Breast epithelium (tissue), 4 donors: ENCODE data around the gene BRINP2. TPM values are rescaled to one million over a fixed set of nuclear protein-coding genes. Genes with fewer than 3 reads are reported as not detected.

Experiments used
- DNase-seq, 2 donors: peaks; one replicate each; pipeline ENCODE4 v3.0.0-alpha.2; 2019; ENCODE audit warnings: low spot score in 2 of 2
- H3K27ac ChIP-seq, 2 donors: fragments of 200-600 bp; sonication (generic) in 1 of 2; one replicate each; pipeline ENCODE4 v1.5.1; 2016 to 2019; ENCODE audit warnings: mild to moderate bottlenecking in 1 of 2
- H3K27me3 ChIP-seq, 2 donors: fragments of 200-600 bp; sonication (generic) in 1 of 2; one replicate each; pipeline versions ENCODE4 v1.5.1 to v1.6.0; 2017 to 2019; ENCODE audit warnings: control low read depth in 1 of 2, mild to moderate bottlenecking in 1 of 2
- H3K36me3 ChIP-seq: fragments of 200-600 bp; one replicate; pipeline ENCODE4 v1.5.1; 2019
- H3K4me1 ChIP-seq, 2 donors: fragments of 200-600 bp; sonication (generic); one replicate each; pipeline ENCODE4 v1.5.1; 2016 to 2019; ENCODE audit warnings: control low read depth in 1 of 2
- H3K4me3 ChIP-seq, 3 donors: fragments of 200-600 bp; sonication (generic); 1 replicate in 2 of 3; 2 replicates in 1 of 3; pipeline ENCODE4 v1.5.1; 2016 to 2019; ENCODE audit warnings: mild to moderate bottlenecking in 3 of 3, moderate library complexity in 2 of 3
- H3K9me3 ChIP-seq, 2 donors: fragments of 200-600 bp; sonication (generic) in 1 of 2; one replicate each; pipeline ENCODE4 v1.5.1; 2016 to 2019; ENCODE audit warnings: control low read depth in 1 of 2
- POLR2A ChIP-seq: fragments of 450-650 bp; IDR thresholded peaks from one replicate; pipeline ENCODE4 v1.6.1; 2016; ENCODE audit warnings: antibody characterized with exemption, mild to moderate bottlenecking, moderate library complexity
- POLR2AphosphoS5 ChIP-seq, 3 donors: sonication (generic); formaldehyde crosslinking; IDR thresholded peaks; one replicate each; pipeline ENCODE4 v1.6.1; 2017; ENCODE audit warnings: antibody characterized with exemption in 3 of 3
- intact Hi-C: fragments of 100-400 bp; cut with DNase I; formaldehyde crosslinking; loops from one replicate; pipeline ENCODE4 v1.15.1; 2023; ENCODE audit warnings: low total_unique reads
- total RNA-seq, 3 donors: library from RNA; depleted of rRNA; stranded (reverse); fragments of >200 nt; gene quantifications; one replicate each; pipeline ENCODE4 v1.1.0, GENCODE V29; 2016
- TF ChIP-seq, protein P1 (sequence below), 3 donors: fragments of 450-650 bp; IDR thresholded peaks; one replicate each; pipeline ENCODE4 v1.5.1; 2016 to 2017; ENCODE audit warnings: antibody characterized with exemption in 3 of 3, mild to moderate bottlenecking in 3 of 3, moderate library complexity in 3 of 3

The BRINP2 gene
- total RNA-seq, 3 donors from 2014 or later = 0.48 to 2.9 (median 1.5) TPM

DNA sequence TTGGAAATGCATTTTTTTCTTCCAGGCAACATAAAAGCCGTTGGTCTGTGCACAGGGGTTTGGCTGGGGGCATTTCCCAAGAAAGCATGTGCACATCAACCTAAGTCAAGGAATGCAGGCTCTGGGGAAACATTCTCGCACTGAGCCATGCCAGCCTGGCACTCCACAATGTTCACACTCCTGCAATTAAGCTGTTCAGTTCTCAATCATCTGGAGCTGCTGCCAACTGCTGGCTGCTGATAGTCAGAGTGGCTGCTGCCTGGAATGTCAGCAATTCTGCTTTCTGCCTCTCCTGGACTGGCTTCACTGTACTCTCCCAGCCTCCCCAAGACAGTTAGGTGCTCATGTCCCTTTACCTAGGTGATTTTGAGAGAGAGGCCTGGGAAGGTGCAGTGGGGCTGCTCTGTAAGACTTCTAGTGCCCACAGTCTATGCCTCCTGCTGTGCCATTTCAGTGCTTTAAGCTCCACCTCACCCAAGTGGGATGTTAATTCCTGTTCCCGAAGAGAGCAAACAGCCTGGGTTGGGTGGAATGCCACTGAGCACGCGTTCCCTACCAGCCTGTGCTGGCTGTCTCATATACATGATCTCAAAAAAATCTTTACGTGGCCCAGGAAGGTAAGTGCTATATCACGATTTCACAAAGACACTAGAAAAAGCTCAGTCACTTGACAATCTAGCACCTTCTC is 131.7 kb downstream of the BRINP2 start:
- no peaks in the 10 kb centered on the region for H3K27me3 ChIP-seq
- intact Hi-C loops = no loop called here
- no peak overlapping the region for H3K4me3 ChIP-seq
- DNase-seq = no peak
- H3K9me3 ChIP-seq = no peaks in the 10 kb centered on the region
- TF ChIP-seq, protein P1, sequence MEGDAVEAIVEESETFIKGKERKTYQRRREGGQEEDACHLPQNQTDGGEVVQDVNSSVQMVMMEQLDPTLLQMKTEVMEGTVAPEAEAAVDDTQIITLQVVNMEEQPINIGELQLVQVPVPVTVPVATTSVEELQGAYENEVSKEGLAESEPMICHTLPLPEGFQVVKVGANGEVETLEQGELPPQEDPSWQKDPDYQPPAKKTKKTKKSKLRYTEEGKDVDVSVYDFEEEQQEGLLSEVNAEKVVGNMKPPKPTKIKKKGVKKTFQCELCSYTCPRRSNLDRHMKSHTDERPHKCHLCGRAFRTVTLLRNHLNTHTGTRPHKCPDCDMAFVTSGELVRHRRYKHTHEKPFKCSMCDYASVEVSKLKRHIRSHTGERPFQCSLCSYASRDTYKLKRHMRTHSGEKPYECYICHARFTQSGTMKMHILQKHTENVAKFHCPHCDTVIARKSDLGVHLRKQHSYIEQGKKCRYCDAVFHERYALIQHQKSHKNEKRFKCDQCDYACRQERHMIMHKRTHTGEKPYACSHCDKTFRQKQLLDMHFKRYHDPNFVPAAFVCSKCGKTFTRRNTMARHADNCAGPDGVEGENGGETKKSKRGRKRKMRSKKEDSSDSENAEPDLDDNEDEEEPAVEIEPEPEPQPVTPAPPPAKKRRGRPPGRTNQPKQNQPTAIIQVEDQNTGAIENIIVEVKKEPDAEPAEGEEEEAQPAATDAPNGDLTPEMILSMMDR (IDR thresholded peaks at IDR 0.05) = no peak
- no peak for TF ChIP-seq POLR2AphosphoS5 (IDR thresholded peaks at IDR 0.05)
- TF ChIP-seq POLR2A = no peak
- no peak overlapping the region for H3K27ac ChIP-seq
- H3K36me3 ChIP-seq = no peaks in the 10 kb centered on the region
- no peaks in the 10 kb centered on the region for H3K4me1 ChIP-seq

DNA sequence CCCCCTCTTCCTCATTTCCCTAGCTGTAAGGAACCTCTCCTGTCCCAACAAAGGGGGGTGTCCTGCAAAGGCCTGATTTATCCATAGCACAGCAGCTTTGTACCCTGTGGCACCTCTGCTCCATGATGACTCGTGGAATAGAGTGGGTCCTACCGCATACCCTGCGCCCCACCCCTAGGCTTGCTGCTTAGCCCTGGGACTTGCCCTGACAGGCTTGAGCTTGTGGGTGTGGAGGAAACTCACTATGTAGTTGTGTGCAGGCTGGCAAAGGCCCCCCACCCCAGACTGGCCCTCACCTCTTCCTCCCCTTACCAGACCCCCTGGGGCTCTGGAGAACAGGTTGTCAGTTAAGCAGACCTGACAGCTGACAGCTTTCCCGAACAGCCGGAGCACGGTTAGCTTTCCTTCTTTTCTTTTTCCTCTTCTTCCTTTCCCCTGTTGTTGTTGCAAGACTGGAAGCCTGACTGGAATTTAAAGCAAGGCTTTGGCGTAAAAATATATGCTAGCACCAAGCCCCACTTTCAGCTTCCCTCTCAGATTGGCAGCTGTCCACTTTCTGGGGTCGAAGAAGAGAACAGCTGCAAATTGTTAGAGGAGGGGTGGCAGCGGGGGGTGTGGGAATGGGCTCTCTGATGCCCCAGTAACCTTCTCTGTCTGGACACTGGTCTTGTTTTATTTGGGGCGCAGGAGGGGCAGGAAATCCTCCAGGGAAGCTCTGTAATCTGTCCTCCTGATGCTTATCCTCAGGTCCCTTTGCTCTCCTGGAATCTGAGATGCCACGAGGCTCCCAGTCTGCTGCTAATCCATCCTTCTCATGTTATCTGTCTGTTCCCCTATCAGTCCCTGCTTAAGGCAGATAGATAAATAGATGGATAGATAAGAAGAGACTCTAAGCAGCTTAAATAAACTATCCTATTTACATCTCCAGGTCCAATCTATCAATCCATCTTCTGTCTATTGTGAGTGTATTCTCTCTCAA is 134.6 kb downstream of the BRINP2 start:
- no peaks in the 10 kb centered on the region for H3K4me1 ChIP-seq
- no peaks in the 10 kb centered on the region for H3K27me3 ChIP-seq
- DNase-seq = no peak
- H3K27ac ChIP-seq = no peak overlapping the region
- H3K36me3 ChIP-seq = no peaks in the 10 kb centered on the region
- intact Hi-C loops = no loop called here
- H3K9me3 ChIP-seq = no peaks in the 10 kb centered on the region
- TF ChIP-seq POLR2AphosphoS5 (IDR thresholded peaks at IDR 0.05) = no peak
- no peak for TF ChIP-seq POLR2A
- TF ChIP-seq, protein P1 (IDR thresholded peaks at IDR 0.05) = no peak
- no peak overlapping the region for H3K4me3 ChIP-seq

DNA sequence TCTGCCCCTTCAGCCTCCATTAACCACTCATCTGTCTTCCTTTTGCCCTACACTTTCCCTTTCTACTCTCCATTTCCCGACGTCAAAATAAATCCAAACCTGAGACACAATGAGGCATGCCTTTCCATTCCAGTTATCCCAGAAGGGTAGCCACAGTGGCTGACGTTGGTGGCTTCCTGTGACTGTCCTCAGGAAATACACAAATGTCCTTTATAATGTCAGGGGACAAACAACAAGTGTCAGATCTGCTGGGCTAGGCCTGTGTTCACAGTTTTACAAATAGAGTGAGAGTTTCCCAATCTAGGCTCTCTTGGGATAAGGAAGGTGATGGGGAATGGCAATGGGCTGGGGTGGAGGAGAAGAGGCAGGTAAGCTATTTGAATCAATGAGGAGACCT is 135.3 kb downstream of the BRINP2 start:
- no peak overlapping the region for H3K27ac ChIP-seq
- H3K27me3 ChIP-seq = no peaks in the 10 kb centered on the region
- H3K36me3 ChIP-seq = no peaks in the 10 kb centered on the region
- no peak for DNase-seq
- no peaks in the 10 kb centered on the region for H3K4me1 ChIP-seq
- H3K9me3 ChIP-seq = no peaks in the 10 kb centered on the region
- no peak for TF ChIP-seq POLR2AphosphoS5 (IDR thresholded peaks at IDR 0.05)
- TF ChIP-seq, protein P1 (IDR thresholded peaks at IDR 0.05) = no peak
- TF ChIP-seq POLR2A = no peak
- H3K4me3 ChIP-seq = no peak overlapping the region
- intact Hi-C loops = no loop called here

DNA sequence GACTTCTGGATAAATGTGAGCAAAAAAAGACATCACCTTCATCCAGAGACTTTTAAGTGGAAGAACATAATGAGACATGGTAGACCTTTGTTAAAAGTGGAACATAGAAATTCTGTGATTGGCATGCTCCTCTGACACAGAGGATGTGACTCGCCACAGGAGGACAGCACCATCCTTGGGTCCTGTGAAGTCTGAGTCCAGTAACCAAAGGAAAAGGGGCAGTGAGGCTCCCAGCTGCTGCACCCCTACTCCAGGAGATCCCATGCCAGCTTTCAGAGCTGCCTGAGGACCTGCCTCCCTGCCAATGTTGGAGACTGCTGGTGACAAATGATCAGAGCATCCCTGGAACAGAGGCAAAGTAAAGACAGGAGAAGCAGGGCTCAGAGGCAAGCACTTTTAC is 136.2 kb downstream of the BRINP2 start:
- H3K27me3 ChIP-seq = no peaks in the 10 kb centered on the region
- no peaks in the 10 kb centered on the region for H3K4me1 ChIP-seq
- no peak for DNase-seq
- intact Hi-C loops = no loop called here
- TF ChIP-seq, protein P1 (IDR thresholded peaks at IDR 0.05) = no peak
- no peak for TF ChIP-seq POLR2A
- no peak for TF ChIP-seq POLR2AphosphoS5 (IDR thresholded peaks at IDR 0.05)
- no peaks in the 10 kb centered on the region for H3K36me3 ChIP-seq
- H3K4me3 ChIP-seq = no peak overlapping the region
- H3K9me3 ChIP-seq = no peaks in the 10 kb centered on the region
- H3K27ac ChIP-seq = no peak overlapping the region

DNA sequence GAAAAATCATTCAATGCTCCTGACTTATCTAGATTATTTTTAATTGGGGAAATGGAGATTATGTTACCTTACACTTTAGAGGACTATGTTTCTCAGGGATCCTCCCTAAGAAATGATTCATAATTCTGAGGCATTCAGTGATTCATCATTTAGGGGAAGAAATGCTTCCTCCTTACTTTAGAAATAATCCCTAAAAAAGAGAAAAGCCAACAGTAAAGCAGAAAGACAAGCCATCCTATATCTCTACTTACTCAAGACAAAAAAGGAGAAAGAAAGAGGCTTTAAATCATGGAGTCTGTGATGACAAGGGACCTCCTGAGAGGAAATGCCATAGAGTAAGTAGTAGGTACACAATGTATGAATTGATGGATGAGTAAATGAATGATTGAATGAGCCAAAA is 137.0 kb downstream of the BRINP2 start:
- Histone ChIP-seq H3K36me3 (no peaks in the 10 kb centered on the region), H3K9me3 (no peaks in the 10 kb centered on the region), H3K4me3 (no peak overlapping the region), H3K27ac (no peak overlapping the region), H3K4me1 (no peaks in the 10 kb centered on the region), H3K27me3 (no peaks in the 10 kb centered on the region)
- no peak for DNase-seq
- TF ChIP-seq, protein P1 (IDR thresholded peaks at IDR 0.05) = no peak
- TF ChIP-seq POLR2A (no peak), POLR2AphosphoS5 (IDR thresholded peaks at IDR 0.05) (no peak)
- intact Hi-C loops = no loop called here
